ENCODE measurements around the gene ZSWIM7.

ZSWIM7 gene

DNA sequence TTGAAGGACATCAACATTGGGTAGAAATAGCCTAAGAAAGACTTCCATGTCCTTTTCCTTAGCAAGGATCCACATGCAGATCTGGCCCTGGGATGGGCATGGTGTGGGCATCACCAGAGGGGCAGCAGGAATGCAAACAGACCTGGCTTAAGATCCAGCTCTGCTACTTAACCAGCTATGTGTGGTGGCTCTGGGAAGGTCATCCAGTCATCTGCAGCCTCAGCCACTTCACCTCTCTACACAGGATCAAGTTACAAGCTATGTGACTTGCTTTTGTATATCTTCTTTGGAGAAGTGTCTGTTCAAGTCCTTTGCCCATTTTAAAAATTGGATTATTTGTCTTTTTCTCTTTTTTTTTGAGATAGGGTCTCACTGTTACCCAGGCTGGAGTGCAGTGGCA is 68.1 kb downstream of the ZSWIM7 start:
- DNase-seq (ENCODE audit: low read depth): no peak
- H3K4me3 ChIP-seq (ENCODE audit: low read length): no peak overlapping the region
- TF ChIP-seq, protein P1, sequence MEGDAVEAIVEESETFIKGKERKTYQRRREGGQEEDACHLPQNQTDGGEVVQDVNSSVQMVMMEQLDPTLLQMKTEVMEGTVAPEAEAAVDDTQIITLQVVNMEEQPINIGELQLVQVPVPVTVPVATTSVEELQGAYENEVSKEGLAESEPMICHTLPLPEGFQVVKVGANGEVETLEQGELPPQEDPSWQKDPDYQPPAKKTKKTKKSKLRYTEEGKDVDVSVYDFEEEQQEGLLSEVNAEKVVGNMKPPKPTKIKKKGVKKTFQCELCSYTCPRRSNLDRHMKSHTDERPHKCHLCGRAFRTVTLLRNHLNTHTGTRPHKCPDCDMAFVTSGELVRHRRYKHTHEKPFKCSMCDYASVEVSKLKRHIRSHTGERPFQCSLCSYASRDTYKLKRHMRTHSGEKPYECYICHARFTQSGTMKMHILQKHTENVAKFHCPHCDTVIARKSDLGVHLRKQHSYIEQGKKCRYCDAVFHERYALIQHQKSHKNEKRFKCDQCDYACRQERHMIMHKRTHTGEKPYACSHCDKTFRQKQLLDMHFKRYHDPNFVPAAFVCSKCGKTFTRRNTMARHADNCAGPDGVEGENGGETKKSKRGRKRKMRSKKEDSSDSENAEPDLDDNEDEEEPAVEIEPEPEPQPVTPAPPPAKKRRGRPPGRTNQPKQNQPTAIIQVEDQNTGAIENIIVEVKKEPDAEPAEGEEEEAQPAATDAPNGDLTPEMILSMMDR (IDR thresholded peaks at IDR 0.05; ENCODE audit: insufficient read depth, low read depth, low read length, missing control alignments): no peak

DNA sequence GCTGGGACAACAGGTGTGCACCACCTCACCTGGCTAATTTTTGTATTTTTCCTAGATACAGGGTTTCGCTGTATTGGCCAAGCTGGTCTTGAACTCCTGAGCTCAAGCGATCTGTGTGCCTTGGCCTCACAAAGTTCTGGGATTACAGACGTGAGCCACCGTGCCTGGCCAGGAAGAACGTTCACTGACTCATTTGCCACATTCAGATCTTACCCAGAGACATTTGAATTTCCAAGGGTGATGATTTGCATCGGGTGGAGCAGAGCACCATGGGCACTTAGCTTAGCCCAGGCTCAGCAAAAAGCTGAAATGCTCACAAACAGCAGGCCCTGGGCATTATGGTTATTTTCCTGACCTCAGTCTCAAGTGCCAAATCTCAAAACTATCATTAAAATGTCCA is 69.1 kb downstream of the ZSWIM7 start:
- peak; percentile 27 for DNase-seq (ENCODE audit: low read depth)
- no peak overlapping the region for H3K4me3 ChIP-seq (ENCODE audit: low read length)
- TF ChIP-seq, protein P1 (IDR thresholded peaks at IDR 0.05; ENCODE audit: insufficient read depth, low read depth, low read length, missing control alignments): no peak

DNA sequence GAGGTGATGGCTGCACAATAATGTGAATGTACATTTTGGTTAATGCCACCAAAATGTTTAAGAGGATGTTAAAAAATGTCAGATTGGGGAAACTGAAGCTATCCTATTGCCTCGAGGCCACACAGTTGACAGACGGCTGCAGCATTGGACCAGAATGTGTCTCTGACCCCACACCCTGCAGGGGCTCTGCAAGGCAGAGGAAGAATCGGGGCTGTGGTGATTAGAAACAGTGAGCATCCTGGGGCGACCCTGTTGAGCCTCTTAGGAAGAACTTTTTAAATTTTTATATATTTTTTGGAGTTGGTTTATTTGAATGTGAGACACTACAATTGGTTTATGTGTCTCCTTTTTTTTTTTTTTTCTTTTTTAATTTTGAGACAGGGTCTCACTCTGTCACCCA is 69.6 kb downstream of the ZSWIM7 start:
- TF ChIP-seq, protein P1 (IDR thresholded peaks at IDR 0.05; ENCODE audit: insufficient read depth, low read depth, low read length, missing control alignments): no peak
- no peak for DNase-seq (ENCODE audit: low read depth)
- no peak overlapping the region for H3K4me3 ChIP-seq (ENCODE audit: low read length)

DNA sequence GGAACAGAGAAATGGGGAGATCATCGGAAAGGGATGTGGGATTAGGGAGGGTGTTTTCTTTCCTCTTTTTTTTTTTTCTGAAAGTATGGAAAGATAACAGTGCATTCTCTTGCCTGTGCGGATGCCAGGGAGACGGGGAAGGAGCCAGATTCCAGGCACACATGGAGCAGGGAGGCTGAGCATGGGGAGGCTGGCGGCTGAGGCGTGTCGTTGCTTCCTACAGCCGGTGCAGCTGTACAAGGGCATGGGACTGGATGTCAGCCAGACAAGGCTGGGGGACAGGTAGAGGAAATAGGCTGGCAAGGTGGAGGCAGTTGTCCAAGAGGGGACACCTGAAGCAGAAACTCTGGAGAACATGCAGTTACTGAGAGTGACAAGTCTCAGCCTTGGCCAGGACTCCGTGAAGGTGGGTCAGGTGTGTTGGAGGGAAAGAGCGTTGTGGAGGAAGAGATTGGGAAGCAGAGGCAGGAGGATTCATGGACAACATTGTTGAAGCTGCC is 71.2 kb downstream of the ZSWIM7 start:
- TF ChIP-seq, protein P1 (IDR thresholded peaks at IDR 0.05; ENCODE audit: insufficient read depth, low read depth, low read length, missing control alignments): no peak
- no peak overlapping the region for H3K4me3 ChIP-seq (ENCODE audit: low read length)
- DNase-seq (ENCODE audit: low read depth): no peak

Data from epithelial cell of esophagus (primary cell).